GM19438 (cell line): ENCODE results near the gene CDC42SE1.

ENCODE experiments used
- ATAC-seq: cut with Tn5 transposase; IDR thresholded peaks from one replicate; pipeline ENCODE4 v1.9.1; 2021; ENCODE audit warnings: low read depth; ENCODE audit not compliant: unreplicated experiment

CDC42SE1 gene

DNA sequence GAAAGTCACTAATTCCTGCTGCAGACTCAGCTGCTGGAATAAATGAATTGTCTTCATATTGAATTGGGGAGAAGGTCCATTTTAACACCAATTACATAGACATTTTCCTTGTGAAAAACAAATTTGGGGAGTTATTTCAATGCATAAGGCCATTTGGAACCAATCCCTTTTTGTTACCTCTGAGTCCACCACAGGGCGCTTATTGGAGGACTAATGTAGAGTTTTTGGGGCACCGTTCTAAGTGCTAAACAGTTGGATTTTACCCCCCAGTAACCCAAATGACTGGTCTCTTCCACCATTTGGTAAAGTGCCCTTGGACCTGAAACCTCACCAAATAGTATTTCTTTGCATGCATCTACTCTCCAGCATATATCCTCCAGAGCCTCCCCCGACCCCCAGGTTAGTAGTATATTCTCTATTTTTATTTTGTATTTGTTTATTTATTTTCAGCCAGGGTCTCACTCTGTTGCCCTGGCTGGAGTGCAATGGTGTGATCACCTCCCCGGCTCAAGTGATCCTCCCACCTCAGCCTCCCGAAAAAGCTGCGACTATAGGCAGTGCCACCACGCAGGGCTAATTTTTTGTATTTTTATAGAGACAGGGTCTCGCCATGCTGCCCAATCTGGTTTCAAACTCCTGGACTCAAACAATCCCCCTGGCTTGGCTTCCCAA, 49.6 kb downstream of the CDC42SE1 start:
- no peak for ATAC-seq

DNA sequence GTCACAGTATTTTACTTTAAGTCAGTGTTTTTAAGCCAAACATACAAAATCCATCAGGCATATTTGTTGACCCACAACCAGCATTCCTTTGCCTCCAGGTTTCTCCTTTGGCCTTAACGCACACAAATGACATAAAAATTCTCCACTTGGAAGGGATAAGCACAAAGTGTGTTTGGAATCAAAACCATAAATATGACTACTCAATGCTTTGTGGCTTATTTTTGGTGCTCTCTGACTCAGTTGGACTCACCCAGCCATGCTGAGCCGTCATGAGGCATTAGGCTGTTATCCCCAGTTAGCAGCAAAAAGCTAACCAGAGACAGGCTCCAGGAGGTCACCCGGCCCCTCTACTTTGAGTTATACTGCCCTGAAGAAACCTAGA, 50.2 kb downstream of the CDC42SE1 start:
- ATAC-seq = no peak

DNA sequence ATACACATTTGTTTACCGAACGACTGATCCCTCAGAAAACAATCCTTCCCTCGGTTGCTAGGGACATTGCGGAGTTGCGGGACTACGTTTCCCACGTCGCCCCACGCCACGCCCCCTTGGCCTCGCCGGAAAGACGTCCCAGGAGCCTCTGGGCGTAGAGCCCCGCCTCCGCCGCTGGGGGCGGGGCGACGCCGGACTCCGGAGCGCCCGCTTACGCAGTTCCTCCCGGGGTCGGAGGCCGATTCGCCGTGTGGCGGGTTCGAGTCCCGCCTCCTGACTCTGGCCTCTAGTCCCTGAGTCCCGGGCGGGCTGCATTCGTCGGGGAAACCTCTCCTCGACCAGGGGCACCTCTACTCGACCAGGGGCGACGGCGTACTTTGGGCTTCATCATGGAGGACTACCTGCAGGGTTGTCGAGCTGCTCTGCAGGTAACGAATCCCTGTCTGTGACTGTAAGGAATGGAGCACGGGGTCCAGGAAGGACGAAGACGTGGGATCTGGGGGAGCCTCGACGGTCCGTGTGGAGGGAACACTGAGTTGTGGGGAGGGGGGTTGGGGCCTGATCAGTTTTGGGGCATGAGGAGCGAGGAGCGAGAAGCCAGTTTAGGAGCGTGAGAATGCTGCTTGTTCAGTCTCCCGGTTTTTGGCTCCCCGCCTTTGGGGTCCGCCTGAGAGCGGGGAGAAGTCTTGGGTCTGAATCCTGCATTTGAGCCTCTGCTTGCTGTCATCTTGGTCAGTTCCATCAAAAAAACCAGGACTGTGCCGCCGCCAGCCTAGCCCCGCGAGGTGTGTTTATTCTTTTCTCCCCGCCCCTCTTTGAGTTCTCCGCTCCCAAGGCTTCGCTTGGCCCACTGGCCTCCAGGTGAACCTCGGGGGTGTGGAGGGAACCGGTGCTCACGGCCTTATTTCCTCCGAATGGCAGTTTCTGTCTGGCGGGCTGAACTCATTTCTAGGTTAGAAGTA, 50.9 kb downstream of the CDC42SE1 start, which contains the start of gene PRUNE1:
PRUNE1 (plus strand) TSS at position 206 of the 962 bp plus-strand sequence; CDS start at position 390, 184 bp downstream.
- ATAC-seq = no peak

DNA sequence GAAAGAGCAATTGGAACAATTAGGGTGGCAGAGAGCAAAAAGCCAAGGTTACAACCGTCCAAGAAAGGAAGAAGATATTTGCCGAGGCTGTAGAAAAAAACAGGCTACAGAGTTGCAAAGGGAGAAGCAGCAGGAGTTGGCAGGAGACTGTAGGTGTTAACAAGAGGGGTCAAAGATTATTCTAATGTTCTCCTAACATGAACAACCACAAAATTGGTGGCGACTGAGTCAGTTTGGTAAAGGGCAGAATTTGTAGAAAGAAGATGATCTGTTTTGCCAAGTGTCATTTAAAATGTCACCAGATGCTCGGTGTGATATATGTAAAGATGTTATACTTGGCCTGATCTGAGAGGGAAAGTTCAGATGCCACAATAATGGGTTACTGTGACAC, 51.6 kb downstream of the CDC42SE1 start:
- no peak for ATAC-seq

DNA sequence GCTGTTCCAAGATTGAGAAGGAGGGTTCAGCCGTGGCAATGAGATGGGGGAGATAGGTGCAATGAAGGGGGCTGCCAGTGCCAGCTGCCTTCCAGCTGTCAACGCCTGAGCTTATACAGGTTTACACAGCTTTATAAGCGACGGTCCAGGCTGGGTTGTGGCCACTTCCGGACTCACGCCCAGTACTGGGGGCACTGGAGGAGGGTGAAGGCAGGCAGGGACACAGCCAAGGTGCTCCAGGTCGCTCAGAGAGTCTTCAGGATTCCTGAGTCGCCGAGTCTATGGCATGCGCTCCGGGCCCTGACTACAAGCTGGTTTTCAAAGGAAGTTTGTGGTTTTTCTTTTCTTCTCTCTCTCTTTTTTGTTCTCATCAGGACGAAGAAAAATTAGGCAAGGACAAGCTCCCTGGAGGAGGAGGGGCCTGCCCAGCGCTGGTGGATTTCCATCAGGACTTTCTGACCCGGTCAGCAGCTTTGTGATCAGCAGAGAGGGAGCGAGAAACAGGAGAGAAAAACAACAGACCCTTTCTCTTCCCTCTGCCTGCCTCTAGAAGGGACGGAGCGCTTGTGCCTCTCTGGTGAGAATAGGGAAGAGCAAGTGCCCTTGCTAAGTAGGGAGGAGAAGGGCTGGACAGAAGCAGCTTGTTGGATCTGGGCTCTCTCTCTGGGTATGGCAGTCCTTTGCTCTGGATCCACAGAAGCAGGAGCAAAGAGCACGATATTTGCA, 52.9 kb downstream of the CDC42SE1 start, which contains the start of gene MINDY1:
MINDY1 (minus strand) TSS at position 576 of the 726 bp plus-strand sequence. CDS start 4,285 bp downstream, outside the sequence.
- ATAC-seq = peak; percentile 51

DNA sequence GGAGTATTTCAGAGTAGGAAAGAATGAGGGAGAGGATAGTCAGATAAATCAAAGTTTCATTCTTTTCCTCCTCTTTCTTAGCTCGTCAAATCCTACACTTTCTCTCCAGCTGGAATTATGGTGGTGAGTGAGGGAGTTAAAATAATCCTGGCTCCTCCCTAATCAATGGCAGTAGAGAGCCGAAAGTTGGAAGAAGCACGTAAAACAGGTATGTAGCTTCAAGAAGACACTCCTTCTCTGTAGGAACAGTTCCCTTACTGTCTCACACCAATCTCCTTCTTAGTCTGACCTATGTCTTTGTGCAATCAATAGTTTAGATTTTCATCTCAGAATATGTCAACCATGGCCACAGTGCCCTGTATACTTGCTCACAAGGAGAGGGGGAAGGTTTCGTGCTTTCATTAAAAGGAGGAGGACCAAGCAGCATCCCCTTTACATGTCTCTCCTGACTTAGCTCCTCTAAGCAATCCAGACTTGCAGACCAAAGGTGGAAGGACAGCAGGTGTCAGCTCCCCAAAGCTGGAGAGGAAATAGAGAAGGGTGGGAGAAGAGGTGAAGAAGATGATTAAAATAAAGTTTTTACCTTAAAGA, 53.6 kb downstream of the CDC42SE1 start:
- no peak for ATAC-seq

DNA sequence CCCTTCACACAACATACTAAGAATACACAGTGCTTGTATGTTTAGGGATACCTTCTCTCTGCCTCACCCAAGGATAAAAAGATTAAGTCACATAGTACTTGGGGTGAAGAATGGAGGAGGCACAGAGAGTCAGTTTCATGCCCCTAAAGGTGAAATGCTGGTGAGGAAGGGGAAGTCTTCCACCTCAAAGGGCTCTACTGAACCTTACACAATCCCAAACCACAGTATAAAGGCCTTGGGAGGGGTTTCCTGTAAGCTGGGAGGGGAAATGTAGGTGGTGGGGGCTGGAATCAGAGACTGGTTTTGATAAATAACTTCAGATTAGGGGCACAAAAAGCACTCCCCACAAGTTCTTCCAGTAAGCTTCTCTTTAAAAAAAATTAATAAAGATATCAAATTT, 56.2 kb downstream of the CDC42SE1 start:
- ATAC-seq = no peak

DNA sequence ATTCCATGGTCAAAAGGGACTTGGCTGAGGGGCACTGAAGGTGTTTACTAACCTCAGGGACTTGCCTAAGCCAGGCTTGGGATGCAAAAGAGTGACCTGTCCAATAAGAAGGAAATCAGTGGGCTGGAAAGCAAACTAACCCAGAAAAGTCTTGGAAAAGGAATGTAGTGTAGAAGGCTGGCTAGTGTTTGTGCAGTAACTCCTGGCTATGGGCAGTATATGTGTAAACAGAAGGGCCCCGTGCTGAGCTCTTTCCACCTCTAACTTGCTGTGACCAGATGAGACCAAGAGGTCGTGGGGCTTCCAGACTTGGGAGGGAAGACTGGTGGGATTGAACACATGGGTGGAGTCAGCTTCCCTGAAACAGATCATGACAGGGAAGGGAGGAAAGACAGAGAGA, 56.8 kb downstream of the CDC42SE1 start:
- ATAC-seq = no peak

DNA sequence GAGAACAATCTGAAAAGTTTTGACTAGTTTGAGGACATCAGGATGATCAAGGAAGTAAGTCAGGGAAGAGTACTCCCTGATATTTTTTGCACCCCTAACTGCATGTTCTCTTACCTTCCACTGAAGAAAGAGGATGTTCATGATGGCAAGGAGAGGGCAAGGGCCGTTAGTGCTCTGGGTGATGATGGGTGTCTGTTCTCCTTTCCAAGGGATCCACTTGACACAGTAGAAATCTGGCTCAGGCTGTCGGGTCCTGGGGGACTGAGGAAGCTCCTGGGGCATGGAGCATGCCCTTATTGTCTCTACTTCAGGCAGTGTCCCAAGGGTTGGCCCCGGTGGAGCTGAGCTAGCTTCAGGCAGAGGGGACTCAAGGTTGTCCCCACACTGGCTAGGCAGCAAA, 57.4 kb downstream of the CDC42SE1 start:
- ATAC-seq = no peak

DNA sequence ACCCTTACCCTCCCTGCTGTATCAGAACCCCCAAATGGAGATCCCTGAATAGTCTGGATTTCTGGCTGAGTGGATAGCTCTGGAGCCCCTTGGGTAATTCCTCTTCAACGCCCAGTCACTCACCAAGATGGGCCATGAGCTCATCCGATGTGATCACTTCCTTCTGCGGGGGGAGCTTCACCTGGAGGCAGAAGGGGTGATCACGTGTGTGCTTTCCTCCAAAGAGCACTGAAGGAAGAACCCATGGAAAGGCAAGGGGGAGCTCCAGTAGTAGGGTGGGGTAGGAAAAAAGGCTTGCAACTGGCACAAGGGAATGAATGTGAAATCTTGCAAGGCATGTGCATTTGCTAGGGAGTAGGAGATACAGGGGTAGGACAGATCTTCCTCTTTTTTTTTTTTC, 57.8 kb downstream of the CDC42SE1 start:
- no peak for ATAC-seq
